GM18502 (cell line): ENCODE results near the gene BIRC5.
"Not testable (repeated sequence)": the region's sequence is repeated elsewhere in the genome, so short reads cannot be mapped to it uniquely, and the experiment has no call there.

ENCODE experiments used
- ATAC-seq: cut with Tn5 transposase; IDR thresholded peaks from one replicate; pipeline ENCODE4 v1.9.1; 2021; ENCODE audit warnings: mild to moderate bottlenecking; ENCODE audit not compliant: unreplicated experiment, poor library complexity

The BIRC5 gene

DNA sequence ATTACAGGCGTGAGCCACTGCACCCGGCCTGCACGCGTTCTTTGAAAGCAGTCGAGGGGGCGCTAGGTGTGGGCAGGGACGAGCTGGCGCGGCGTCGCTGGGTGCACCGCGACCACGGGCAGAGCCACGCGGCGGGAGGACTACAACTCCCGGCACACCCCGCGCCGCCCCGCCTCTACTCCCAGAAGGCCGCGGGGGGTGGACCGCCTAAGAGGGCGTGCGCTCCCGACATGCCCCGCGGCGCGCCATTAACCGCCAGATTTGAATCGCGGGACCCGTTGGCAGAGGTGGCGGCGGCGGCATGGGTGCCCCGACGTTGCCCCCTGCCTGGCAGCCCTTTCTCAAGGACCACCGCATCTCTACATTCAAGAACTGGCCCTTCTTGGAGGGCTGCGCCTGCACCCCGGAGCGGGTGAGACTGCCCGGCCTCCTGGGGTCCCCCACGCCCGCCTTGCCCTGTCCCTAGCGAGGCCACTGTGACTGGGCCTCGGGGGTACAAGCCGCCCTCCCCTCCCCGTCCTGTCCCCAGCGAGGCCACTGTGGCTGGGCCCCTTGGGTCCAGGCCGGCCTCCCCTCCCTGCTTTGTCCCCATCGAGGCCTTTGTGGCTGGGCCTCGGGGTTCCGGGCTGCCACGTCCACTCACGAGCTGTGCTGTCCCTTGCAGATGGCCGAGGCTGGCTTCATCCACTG is at the start of gene BIRC5:
TSS of gene BIRC5 (plus strand) at position 238 of the 690 bp plus-strand sequence. CDS start at position 302, 64 bp downstream.
- ATAC-seq, result peak; percentile 81

DNA sequence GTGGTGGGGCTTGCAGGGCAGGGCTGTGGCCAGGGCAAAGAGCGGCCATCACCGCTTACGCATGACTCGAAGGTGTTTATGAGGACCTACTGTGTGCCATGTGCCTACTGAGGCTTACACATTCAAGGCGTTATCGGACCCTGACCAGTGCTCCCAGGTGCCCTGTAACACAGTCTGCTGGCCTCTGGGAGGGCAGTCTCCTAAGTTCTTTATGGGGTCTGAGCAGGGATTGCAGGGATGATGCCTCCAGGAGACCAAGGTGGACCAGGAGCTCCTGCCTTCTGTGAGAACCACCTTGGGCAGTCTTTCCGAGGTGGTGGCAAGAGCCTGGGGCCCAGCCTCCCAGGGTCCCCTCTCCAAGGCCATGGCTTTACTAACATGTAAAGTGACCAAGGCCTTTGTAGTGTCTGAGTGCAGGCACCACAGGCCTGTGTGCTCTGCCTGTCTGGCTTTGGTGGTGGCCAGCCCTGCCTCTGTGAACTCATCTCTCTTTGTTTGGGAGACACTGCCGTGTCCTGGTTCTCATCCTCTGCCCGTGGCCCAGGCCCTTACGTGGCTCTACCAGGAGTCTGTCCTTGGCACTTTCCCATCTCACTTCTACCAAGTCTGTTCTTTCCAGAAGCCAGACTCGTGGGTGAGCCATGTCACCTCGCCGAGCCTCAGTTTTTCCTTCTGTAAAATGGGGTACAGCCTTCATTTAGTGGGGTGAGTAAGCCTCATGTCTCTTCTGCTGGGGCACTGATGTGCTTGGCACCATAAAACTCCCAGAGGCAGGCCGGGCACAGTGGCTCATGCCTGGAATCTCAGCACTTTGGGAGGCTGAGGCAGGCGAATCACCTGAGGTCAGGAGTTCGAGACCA is 49.1 kb upstream of the BIRC5 start:
- ATAC-seq, result no peak

DNA sequence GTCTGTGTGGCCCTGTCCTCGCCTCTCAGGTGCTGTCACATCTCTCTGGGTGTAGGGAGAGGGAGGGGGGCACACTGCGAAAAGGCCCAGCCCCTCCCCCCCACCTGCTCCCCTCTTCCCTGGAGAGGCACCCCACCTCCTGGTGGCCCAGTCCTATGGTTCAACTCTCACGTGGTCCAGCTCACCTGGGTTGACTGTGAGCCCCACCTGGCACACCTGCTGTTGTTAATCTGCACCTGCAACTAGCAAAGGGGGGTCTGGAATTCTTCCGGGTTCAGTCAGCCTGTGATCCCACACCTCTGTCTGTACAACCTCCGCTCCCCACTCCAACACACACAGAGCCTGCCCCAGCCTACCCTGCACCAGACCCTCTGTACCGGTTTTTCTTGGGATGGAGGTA is 47.6 kb upstream of the BIRC5 start:
- ATAC-seq, result no peak

DNA sequence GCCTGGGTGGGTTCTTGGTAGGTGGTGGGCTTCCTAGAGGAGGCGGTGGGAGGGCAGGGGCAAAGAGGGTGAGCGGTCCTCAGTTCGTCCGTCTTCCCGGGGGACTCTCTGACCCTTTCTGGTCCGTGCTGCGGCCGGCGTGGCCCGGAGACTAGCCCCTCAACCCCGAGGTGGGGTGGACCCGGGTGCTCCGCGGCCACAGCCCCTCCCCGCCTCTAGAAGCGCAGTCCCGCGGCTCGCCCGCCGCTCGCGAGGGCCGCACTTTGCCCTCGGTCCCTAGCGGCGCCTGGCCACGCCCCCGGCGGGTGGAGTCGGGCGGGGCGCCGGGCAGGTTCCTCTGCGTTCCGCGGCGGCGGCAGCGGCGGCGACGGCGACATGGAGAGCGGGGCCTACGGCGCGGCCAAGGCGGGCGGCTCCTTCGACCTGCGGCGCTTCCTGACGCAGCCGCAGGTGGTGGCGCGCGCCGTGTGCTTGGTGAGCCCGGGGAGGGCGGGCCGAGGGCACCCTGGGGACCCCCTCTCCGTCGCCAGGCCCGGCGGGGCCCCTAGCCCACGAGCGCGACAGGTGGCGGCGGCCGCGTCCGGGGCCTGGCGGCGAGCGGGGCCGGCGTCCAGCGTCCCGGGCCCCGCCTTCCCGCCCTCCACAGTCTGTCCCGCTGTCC is 45.7 kb upstream of the BIRC5 start, which contains the start of gene SYNGR2:
TSS of gene SYNGR2 (plus strand) at position 340 of the 661 bp plus-strand sequence. CDS start at position 376, 36 bp downstream.
- ATAC-seq, result peak; percentile 61

DNA sequence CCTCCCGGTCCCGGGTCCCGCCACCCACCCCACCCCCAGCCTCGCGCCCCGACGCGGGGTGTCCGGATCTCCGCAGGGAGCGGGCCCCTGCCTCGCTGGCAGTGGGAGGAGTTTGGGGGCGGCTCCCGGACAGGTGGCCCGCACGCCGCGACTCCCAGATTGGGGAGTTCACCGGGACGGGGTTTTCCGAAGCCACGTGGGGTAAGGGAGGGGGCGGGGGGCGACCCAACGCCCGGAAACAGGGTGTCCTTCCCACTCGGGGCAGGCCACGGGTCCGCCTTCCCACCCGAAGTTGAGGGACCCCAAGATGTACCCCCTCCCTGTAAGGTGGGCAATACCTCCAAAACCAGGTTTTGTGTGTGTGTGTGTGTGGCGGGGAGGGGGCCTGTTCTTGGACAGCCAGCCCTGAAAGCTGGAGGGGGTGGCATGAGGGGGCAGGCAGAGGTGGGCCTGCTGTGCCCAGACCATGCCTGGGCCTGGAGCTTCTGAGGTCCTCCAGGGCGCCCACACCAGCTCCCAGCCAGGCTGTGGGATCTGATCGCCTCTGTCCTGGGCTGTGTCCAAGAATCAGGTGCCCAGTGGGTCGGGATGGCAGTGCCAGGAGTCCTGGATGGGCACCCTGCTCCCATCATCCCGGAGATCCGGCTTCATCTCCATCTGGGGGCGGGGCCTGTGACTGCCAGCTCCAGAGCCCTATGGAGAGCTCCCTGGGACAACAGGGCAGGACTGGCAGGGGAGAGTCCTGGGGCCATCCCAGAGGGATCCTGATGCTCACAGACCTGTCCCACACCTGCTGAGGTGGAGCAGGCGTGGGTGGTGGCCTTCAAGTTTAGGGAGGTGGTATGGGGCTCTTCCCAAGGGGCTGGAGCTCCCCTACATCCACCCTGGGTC is 44.9 kb upstream of the BIRC5 start:
- ATAC-seq, result peak; percentile 36

DNA sequence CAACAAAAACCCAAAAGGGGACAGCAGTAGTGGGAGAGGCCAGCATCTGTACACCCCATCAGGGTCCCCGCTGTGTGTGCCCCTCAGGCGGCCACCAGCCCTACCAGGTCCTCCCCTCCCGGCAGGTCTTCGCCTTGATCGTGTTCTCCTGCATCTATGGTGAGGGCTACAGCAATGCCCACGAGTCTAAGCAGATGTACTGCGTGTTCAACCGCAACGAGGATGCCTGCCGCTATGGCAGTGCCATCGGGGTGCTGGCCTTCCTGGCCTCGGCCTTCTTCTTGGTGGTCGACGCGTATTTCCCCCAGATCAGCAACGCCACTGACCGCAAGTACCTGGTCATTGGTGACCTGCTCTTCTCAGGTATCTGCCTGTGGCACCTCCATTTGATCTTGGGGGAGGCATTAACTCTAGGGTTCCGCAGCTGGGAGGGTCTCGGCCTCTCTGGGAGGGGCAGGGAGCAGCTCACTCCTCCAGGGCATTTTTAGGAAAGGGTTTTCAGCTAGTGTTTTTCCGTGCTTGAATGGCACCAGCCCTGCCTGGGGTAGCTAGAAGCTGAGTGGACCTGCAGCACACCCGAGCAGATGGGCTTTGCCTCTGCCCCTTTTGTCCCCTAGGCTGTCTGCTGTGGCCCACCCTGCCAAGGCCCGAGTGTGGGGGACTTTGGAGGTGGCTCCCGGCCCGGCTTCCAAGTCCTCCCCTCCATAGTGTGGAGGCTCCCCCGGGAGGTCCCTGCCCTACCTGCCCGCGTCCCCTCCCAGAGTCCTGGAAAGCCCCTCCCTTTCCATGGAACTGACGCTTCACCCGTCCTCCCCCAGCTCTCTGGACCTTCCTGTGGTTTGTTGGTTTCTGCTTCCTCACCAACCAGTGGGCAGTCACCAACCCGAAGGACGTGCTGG is 43.1 kb upstream of the BIRC5 start:
- ATAC-seq, result no peak

DNA sequence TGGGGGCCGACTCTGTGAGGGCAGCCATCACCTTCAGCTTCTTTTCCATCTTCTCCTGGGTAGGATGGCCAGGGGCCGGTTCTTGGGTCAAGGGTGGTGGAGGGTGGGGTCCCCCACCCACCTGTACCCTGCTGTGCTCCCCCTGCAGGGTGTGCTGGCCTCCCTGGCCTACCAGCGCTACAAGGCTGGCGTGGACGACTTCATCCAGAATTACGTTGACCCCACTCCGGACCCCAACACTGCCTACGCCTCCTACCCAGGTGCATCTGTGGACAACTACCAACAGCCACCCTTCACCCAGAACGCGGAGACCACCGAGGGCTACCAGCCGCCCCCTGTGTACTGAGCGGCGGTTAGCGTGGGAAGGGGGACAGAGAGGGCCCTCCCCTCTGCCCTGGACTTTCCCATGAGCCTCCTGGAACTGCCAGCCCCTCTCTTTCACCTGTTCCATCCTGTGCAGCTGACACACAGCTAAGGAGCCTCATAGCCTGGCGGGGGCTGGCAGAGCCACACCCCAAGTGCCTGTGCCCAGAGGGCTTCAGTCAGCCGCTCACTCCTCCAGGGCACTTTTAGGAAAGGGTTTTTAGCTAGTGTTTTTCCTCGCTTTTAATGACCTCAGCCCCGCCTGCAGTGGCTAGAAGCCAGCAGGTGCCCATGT is 42.3 kb upstream of the BIRC5 start:
- ATAC-seq, result not testable (repeated sequence)

DNA sequence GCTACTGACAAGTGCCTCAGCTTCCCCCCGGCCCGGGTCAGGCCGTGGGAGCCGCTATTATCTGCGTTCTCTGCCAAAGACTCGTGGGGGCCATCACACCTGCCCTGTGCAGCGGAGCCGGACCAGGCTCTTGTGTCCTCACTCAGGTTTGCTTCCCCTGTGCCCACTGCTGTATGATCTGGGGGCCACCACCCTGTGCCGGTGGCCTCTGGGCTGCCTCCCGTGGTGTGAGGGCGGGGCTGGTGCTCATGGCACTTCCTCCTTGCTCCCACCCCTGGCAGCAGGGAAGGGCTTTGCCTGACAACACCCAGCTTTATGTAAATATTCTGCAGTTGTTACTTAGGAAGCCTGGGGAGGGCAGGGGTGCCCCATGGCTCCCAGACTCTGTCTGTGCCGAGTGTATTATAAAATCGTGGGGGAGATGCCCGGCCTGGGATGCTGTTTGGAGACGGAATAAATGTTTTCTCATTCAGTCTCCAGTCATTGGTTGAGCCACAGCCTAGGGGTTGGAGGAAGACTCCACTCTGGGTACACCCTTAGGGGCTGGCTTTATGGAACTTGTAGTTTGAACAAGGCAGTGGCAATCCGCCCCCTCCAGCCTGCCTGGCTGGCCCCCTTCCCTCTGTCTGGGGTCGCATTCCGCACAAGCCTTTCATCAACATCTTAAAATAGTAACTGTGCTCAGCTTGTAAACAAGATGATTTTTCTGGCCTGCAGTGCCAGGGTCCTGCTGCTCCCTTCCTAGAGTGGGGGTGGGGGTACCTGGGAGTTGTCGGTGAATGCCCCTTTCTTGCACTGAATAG is 41.6 kb upstream of the BIRC5 start:
- no peak for ATAC-seq

DNA sequence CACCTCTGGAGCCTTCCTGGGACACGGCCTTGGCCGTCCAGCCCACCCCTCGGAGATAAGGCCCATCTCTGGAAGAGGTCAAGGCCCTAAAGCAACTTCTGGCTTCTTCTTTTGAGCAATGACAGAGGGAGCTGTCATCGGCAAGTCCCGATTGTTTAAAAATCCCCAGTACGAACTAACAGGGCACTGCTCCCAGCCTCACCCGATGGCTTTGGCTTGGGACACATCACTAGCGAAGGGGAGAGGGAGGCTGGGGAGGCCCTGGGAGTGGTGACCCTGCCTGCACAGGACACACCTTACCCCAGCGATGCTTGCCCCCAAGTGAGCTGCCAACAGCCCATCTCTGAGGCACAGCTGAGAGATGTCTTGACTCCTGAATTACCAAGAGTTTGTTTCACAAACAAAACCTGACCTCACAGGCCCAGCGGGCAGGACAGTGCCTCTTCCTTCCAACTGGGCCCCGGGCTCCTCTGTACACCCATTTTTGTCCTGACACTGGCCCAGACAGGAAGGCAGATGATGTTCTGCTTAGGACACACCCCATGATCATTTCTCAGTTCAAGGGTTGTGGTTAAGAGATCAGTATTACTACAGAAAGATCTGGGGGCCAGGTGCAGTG is 40.8 kb upstream of the BIRC5 start:
- ATAC-seq, result peak; percentile 32

DNA sequence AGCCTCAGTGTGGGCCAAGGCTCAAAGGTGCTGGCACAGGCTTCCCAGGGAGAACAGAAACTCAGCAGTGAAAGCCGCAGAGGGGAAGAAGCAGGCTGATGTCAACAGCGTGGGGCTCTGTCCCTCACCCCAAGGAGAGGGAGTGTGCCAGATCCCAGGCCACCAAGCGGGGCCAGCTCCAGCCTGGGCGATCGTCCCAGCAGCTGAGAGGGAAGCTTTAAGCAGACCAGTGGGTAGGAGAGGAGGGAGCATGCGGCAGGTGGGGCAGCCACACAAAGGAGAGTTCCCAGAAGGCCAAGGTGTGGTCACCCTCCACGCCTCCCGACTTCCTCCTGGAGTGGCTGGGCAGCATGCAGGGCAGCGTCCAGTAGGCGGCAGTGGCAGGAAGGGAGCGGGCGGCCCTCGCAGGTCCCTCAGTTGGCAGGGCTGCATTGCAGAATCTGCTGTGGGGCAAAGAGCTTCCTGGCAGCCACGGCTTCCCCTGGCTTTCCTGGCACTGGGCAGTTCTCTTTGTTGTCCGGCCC is 39.6 kb upstream of the BIRC5 start:
- no peak for ATAC-seq

DNA sequence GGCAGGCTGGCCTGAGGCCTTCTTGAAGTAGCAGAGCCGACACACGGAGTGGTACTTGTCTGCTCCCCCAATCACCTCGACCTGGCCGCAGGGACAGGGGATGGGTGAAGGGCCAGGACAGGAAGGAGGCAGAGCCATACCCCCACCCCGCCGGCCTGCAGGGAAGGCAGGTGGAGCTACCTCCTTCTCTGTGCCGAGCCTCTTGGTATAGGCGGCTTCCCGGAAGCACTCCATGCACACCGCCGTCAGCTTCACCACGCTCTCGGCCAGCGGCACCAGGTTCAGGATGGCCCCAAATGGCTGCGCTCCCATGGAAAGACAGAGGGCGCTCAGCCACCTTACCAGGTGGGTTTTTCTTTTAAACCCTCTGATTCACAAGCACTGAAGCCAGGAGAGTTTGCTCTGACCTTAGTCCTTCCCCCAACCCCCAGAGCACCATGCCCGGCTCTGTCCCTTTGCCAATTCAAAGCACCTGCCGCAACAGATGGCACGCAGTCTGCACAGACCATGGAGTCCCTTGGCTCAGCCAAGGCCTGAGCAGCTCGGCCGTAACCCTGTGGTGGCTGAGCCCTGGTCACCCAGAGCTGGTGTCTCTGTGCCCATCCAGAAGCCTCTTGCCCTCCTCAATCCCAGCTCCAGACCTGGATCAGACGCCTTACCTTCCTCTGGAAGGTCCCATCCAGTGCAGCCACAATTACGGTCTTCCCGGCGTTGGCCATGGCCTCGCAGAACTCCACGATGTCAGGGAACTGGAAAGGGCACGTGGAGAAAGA is 39.0 kb upstream of the BIRC5 start:
- ATAC-seq, result no peak

DNA sequence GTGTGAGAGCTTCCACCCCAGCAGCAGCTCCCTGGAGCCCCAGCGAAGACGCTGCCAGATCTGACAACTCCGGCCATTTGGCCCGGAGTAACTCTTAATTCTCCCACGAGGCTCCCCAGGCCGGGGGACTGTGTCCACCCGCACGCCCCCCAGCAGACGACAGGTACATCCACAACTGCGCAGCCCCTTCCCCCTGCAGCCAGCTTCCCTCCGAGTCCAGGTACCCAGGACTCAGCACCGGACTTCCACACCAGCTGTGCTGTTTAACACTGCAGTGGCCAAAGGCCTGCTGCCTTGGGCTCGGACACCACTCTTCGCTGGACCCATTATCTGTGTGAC is 38.4 kb upstream of the BIRC5 start:
- ATAC-seq, result no peak

DNA sequence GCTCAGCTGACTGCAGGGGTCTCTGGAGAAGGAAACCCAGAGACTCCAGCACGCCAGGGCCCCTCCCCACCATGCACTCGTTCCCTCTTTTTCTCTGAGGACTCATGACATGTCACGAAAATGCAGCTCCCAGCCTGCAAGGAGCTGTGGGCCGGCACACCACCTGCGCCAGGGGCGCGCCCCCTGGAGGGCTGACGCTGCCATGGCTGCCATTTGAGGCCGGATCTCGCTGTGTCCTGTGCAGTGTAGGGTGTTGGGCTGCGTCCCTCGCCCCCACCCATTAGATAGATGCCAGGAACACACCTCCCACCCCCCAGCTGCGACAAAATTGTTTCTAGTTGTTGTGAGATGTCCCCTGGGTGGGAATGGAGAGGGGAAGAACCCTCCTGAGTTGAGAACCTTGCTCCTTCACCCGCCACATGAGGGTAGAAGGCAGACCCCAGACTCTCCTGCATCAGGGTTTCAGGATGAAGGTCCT is 37.5 kb upstream of the BIRC5 start:
- no peak for ATAC-seq

DNA sequence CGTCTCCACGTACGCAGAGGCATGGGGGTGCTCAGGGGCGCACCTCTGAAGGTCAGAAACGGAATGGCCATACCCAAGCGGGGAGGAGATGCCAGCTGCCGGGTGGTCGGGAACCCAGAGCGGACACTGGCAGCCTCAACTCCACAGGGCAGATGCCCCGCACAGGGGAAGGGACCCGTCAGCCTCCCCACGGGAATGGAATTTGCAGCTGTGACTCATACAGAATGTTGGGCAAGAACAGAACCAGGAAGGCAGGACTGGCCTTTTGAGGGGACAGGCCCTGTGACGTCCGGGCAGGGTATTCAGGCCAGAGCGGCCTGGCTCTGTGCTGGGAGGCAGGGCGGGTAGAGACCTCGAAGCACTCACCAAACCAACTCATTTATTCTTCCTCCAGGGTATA is 34.7 kb upstream of the BIRC5 start:
- no peak for ATAC-seq

DNA sequence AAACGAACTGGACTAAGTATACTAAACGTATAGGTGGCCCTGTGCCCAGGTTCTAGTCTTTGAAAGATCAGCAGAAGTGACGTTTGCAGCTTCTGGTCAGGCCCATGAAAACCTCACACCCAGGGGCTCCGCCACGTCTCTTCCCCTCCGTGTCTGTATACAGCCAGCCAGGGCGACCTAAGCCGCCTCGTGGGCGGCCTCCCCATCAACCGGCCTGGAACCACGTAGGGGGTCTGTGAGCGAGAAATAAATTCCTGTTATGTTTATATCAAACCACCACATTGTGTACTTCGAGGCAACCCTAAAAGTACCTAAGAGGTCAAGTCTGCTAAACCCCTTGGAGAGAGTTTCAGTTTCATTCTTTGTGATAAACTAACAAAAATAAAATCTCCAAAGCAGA is 34.0 kb upstream of the BIRC5 start:
- no peak for ATAC-seq

DNA sequence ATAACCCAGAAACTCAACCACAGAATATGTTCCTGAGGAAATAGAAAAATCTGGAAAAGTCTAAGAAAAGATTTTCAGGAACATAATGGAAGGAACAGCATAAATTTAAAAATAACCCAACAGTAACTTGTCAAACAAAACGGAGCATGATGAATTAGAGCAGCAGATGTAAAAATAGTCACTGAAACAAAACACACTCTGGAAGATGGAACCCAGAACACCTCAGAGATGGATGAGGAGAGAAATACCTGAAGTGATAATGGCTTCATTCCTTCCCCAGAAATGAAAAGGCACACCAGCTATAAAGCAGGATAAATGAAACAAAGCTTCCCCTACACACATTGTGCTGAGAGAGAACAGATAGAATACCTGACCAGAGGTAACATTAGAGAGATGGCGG is 33.5 kb upstream of the BIRC5 start:
- no peak for ATAC-seq
